ENCODE results near the gene FYN.
"Not testable (repeated sequence)": the region's sequence is repeated elsewhere in the genome, so short reads cannot be mapped to it uniquely, and the experiment has no call there.

FYN gene

DNA sequence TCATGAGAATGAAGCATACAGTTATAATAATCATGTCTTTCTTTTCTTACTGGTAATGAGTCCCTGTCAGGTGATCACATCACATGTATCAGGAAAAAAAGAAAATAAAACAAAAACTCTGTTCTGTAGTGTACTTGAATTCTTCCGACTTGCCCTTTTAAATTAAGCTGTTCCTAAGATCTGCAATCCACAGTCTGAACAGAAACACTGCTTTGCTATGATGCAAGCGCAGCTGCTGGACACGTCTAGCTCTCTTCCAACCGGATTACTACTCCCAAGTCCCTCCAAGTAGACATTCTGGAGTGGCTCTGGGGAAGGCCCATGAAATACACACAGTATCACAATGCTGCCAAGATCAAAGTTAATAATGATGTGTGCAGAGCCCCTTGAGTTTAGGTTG is 83.7 kb downstream of the FYN start:
- DNase-seq = no peak

DNA sequence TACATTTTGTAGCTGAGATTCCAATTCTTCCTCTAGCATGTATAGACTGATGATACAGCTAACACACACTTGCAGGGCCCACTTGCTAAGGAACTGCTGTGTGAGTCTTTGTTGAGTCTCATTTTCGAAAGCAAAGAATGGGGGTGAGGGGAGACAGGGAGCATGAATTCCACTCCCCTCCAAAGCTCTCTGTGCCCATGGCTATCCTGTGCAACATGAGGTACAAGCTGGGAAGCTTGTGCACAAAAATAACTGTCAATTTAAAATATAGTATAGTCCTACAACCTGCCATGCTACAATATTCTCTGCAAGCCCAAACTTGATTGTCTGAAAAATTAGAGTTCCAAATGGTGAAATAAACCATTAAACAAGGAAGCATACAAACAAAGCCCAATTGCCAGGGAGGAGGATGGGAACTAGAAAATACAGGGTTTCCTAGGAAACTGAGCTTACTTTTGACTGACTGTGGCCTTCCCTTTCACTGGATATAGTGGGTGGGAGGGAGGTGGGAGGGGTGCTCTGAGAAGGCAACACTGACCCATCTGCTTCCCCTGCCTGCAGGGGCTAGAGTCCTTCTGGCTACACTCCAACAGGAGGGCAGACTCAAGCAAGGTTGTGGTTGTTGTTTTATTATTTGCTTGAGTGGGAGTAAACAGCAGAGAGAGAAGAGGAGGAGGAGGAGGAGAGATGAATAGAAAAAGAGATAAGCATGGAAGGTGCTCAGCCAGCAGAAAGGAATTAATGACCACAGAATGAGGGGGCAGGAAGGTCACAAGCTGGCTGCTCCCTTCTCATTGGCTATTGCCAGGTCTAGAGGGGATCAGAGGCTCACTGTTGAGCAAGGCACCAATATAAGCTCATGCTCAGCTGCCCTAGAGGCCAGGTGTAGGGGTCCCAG is 84.6 kb downstream of the FYN start:
- DNase-seq = peak; percentile 53 to 72

DNA sequence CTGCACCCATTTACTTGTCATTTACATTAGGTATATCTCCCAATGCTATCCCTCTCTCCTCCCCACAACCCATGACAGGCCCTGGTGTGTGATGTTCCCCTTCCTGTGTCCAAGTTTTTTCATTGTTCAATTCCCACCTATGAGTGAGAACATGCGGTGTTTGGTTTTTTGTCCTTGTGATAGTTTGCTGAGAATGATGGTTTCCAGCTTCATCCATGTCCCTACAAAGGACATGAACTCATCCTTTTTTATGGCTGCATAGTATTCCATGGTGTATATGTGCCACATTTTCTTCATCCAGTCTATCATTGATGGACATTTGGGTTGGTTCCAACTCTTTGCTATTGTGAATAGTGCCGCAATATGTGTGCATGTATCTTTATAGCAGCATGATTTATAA is 87.1 kb downstream of the FYN start:
- not testable (repeated sequence) for DNase-seq

DNA sequence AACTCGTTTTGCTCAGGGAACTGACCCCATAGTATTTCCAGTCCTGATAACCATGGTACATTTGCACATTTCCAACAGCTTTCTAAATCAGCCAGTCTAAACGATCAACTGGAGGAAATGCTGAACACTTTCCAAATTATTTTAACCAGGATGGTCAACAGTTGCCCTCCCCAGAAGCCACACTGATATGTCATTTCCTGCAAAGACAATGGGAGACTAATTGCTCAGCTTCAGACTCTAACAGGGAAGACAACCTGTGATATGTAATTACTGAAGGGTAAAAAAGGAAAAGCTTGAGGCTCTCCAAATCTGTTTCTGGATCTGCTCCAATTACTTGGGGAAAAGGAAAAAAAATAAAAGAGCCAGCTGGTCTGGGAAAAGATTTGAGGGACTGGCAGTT is 88.8 kb downstream of the FYN start:
- no peak for DNase-seq

DNA sequence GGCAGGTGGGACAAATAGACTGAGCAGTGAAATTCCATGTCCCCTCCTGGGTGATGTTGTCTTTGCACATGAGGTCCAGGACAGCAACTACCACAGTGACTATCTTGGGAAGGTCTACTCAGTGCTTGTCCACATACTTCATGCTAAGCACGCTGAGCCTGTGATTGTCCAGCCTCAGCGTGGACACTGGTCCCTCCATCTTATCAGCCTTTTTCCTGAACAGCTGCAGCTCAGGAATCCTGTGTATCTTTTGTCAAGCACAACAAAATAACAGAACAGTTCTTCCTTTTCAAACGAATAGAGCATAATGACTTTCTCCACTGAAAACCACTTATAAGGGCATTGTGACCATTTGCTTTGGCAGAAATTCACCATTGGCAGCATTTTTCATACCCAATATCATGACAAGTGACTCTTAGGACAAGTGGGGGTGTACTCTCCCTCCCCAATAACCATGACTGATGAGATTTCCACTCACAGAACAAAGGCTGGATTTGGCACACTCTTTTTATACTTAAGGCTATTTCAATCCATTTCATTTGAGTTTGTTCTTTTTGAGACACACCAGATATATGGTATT is 90.3 kb downstream of the FYN start:
- DNase-seq = no peak

DNA sequence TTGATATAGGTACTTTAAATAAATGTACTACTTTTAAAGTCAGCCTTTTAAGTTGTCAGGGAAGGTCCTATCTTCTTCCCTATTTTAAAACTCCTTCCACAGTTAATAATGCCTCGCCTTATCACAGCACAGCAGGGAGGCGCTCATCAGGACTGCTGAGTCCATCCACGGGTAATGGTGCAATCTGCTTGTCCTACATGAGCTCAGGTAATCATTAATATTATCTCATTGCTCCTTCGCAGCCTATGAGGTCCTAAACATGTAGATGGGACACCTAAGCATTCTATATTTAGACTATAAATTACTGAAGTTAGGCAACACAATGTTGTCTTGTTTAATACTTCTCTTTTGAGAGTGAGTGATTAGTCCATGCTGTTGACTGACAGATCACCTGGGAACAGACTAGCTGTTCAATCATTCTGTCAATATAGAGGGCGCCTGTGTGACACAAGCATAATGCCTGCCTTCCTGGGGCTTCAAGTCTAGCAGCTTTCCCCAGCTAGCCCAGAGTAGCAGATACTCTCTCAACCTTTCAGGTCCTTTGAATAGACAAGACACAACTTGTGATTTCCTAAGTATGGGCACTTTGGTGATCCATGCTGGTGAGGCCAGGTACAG is 91.0 kb downstream of the FYN start:
- DNase-seq = no peak

DNA sequence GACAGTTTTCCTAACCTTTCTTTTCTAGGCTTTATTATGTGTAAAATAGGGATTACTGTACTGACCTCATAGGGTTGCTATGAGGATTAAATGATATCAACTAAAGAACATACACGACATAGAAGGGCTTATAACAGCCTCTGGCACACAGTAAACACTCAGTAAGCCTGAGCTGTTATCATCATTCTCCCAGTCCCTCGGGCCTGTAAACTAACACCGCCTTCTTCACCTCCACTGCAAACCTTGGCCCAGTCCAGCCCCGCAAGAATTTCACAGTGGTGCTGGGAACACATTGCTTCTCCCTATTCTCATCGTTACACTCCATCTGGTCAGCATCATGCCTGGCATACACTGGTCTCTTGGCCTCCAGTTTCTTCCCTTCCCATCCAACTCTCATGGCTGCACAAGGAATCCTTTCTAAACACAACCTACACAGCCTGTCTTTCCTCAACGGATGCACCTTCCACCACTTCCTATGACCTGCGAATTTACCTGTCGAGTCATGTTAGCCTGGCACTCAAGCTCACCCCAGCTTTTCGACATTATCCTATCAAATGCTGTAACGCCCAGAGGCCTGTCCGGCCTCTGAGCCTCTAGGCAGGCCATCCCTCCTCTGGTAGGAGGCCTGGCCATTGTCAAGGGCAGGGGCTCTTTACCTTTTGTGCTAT is 92.1 kb downstream of the FYN start:
- no peak for DNase-seq

DNA sequence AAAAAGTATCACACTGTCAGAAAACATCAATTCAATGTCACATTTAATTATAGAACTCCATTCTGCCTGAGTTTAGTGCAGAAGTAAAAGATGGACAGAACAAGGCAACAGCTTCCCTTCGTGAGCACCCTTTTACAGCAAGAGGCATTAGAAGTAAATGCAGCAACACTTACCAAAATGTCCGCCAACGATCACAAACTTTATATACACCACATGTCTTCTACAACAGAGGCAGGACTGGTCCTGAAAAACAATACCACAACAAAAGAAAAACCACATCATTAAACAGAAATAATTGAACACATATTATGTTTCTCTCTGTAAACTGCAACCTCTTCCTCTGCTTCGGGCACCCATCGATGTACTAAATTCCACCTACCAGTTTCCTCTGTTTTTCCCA is 92.9 kb downstream of the FYN start:
- DNase-seq = no peak

DNA sequence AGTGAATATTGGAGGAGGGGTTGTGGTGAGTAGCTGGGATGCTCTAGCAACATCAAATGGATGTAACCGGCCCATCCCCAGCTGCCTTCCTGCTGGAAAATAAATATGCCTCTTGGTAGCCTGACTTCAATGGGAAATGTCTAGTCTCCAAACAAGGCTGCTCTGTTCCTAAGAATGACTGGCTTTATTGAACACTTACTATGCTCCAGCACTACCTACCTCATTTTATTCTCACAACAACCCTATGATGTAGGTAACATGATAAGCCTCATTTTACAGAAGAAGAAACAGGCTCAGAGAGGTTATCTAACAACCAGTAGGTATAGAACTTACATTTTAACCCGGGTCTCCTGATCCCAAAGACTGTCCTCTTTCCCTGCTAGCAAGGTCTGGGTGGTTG is 93.6 kb downstream of the FYN start:
- DNase-seq = no peak

DNA sequence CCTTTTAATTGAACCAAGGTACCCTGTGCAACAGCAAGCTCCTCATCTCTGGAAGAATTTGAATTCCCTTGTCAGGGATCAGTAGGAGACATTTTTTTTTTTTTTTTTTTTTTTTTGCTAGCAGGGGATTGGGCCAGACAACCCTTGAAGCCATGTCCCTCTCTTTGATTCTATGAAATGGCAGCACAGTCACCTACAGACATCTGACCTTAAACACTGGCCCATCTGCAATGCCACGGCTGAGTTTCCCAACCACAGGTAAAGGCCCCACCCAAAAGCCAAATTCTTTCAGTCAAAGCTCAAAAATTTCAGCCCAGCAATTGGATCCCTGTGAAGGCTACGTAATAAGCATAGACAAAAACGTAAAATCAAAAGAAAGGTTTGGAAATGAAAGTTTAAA is 94.2 kb downstream of the FYN start:
- no peak for DNase-seq

DNA sequence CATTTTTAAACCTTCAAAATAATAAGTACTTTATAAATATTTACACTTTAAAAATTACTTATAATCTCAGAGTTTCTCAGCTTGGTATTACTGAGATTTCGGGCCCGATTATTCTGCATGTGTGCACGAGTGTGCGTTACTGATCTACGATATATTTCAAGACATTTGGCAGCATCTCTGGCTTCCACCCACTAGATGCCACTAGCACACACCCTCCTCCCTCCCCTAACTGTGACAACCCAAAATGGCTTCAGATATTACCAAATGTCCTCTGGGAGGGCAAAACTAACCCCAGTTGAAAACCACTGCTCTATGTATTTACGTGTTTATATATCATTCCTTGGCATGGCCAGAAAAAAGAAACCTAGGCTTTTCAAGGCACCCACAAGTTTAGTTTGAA is 95.9 kb downstream of the FYN start:
- no peak for DNase-seq

DNA sequence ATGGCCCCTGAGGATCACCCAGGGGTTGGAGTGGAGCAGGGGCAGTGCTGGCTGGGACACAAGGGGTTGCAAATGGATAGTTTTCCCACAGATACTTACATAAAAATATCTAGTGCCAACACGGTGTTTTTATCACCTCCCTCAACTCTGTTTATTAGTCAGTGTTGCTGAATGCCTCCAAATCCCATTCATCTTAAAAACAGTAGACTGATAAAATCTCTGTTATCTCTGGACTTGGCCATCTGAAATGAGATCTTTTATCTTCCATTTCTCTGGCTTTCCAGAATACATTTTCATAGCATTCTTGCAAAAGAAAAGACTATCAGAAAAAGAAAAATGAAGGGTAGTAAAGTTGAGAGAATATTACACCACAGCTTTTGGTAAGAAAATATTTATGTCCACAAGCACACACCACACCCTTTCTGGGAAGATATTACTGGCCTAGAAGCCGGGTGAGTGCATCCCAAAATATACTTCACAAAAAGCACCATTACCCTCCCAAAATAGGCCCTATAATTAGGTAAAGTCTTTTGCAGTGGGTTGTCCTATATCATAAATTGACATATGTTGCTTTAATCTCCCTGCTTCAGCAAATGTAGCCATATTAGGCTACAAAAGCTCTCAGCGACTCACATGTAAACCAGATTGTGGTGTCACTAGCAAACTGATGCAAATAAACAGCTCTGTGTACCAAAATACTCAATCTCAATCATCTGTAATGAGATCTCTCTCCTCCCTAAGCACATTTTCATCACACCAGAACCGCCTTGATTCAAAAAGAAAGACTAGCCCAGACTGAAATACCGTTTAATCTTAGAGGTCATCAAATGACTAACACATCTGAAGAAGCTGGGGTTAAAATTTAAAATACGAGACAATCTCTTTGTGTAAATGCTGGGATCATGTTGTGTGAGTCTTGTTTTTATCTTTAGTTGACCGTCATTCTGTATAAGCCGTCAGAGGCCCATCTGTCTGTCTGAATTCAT is 96.7 kb downstream of the FYN start:
- DNase-seq = no peak

DNA sequence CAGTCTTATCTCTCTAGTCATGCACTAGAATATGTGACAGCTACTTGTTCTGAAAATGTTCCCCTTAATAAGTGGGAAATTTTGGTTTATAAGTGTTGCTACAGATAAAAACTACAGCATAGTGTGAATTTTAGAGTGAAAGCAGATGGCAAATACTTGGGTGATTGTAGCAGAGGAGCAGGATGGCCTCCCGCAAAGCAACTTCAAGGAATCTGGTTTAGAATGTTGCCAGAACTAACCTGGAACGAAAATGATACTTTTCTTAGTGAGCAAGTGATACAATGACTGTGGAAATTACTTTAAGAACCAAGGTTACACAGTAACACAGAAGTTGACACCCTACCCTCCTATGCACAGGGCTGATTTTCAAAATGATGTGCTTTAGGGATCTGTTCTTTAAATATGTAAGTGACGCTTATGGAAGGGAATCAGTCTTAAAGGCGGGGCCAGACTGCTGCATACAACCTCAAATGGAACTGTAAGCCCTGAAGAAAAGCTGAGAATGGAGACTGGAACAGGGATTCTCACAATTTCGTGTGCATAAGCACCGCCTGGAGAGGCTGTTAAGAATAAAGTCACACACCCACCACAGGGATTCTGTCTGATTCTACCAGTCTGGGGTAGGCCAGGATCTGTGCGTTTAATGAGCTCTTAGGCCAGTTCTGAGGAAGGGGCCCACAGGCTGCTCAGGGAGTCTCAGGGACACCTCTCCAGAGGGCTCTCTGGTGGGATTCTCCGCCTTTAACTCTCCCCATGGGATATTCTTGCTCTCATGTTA is 97.9 kb downstream of the FYN start:
- no peak for DNase-seq

DNA sequence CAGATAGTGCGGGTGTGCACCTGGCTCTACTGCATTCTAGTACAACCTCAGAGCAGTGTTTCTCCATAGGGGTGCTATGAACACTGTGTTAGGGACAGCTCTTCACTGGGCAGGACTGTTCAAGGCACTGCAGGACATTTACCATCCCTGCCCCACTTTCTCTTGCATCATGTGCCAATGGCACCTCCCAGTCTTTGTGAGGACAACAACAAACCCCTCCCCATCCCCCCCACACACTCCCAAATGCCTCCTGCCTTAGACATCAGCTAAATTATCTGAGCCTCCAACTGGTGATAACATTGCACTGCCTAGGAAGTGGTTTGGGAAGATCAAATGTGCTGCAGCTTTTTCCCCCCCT is 98.9 kb downstream of the FYN start:
- DNase-seq = no peak

DNA sequence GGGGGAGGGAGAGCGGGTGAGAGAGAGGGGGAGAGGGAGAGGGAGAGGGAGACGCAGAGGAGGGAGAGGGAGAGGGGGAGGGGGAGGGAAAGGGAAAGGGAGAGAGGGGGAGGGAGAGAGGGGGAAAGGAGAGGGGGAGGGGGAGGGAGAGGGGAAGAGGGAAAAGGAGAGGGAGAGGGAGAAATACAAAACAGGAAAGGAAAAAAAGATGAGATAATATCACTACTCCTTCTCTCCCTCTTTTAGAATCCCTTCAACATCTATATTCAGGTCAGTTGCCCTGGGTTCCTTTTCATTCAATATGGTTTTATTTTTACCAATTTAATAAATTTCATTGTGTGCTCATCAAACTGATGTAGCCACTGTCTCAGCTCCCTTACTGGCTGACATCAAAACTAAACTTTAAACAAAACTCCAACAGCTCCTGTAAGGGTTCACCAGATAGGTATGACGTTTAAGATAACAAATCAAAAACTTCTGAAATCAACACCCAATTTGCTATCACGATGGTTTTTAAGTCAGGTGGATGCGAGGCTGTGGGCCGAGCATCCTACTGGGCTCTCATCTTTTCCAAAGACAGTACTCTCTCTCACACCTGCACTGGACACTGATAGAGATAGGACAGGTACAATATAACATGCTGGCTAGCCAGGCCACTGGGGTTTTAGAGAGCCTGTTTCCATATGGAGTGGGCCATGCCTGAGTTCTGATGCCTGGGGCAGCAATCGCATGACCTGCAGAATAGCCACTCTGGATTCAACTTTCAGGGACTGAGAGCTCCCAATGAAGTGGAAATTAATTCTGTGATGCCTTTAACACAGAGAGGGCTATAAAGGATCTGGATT is 99.5 kb downstream of the FYN start:
- no peak for DNase-seq

DNA sequence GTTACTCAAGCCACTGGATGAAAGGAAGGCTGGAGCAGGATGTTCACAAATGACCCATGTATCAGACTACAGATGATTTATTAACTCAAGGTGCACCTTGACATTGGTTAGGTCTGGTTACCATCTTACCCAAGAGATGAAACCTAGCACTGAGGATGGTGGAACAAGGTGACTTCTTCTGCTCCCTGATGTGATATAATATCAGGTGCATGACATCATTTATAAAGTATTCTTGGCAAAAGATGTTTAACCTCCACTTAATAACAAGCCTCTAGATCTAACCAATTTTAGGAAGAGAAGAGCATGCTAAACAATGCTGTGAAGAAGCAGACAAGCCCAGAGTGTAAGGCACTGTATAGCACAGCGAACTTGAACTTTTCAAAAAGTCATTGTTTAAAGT is 100.9 kb downstream of the FYN start:
- no peak for DNase-seq

DNA sequence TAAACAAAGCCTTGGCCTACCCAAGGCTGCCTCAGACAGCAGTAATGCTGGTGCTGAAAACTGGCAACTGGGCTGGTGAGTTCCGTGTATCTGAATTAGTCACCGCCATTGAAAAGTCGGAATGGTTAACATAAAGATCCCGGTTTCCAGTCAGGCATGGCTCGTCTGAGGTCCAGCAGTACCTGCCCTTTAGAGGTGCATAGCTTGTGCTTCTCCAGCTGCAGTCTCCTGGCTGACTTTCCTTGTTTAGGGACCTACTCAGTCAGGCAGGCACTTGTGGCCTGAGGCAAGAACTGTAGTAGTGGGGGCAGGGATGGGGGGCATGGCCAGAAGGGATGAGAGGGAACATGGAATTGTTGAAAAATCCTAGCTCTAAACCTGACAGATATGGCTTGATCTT is 101.6 kb downstream of the FYN start:
- DNase-seq = no peak

DNA sequence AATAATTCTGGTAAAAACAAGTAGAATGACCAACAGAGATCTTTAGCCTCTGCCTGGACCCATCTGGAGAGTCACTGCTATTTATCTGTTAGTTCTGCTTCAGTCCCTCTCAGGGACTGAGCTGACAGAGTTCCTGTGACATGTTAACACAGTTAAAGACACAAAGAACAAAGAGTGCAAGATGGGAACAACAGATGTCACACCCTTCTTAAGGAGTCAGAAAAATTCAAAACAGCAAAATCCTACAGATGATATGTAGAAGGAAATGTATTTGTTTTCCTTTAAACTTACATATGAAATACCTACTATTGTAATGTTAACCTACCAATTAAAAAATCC is 102.2 kb downstream of the FYN start:
- no peak for DNase-seq

DNA sequence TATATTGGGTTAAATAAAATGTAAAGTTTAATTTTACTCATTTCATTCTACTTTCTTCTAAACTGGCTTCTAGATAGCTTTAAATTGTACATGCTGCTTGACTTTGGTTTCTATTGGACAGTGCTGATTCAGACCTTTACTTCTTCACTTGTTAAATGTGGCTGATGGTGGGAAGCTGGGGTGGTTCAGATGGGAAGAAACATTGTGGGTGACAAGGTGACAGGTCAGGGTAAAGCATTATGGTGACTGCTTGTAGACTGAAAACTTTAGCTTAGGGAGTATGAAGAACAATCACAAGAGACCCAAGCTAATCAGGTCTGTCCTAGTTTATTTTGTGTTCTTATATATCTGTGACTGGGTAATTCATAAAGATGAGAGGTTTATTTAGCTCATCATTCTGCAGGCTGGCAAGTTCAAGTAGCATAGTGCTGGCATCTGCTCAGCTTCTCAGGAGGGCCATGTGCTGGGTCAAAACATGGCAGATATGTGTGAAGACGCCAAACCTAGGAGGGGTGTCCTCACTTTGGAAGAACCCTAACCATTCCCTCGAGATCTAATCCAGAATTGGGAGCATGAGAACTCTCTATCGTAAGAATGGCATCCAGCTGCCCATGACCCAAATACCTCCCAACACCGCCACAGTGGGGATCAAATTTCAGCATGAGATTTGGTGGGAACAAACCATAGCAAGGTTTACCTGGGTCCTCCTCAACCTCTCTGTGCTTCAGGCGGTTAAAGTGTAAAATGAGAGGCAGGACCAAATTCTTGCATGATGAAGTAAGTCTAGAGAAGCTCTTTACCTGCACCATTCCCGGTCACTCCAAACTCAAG is 102.8 kb downstream of the FYN start:
- DNase-seq = no peak
